GOT3 (cell line): ENCODE data around the gene ZNF230.

ENCODE experiments used
- DNase-seq: peaks from one replicate; lab custom pipeline; 2025; ENCODE audit warnings: mixed read lengths; lab: John Stamatoyannopoulos, UW

The ZNF230 gene

GRCh38 chr19:44002566-44003460 lies at the start of gene ZNF230:
Gene ZNF230 (plus strand): TSS chr19:44002957. CDS start chr19:44007079, 4,122 bp downstream.
- peak; percentile 49 for DNase-seq

- DNase-seq = no peak
Observed at GRCh38 chr19:43956827-43957226, 45.9 kb upstream of the ZNF230 start.

- no peak for DNase-seq
Observed at GRCh38 chr19:43957891-43958290, 44.9 kb upstream of the ZNF230 start.

- no peak for DNase-seq
Observed at GRCh38 chr19:43960411-43960810, 42.3 kb upstream of the ZNF230 start.

GRCh38 chr19:43966079-43966694 lies 36.6 kb upstream of the ZNF230 start:
- DNase-seq = no peak

- no peak for DNase-seq
Observed at GRCh38 chr19:43976732-43977131, 26.0 kb upstream of the ZNF230 start.

GRCh38 chr19:43983544-43983911 lies 19.2 kb upstream of the ZNF230 start:
- DNase-seq = no peak

- peak; percentile 25 for DNase-seq
Observed at GRCh38 chr19:43983912-43984686, 18.7 kb upstream of the ZNF230 start, which contains the start of gene ZNF155. Gene ZNF155 (plus strand): TSS chr19:43984188. CDS start chr19:43988544, 4,356 bp downstream.

- no peak for DNase-seq
Observed at GRCh38 chr19:43984687-43985000, 18.1 kb upstream of the ZNF230 start.

GRCh38 chr19:43997631-43998290 lies 5.0 kb upstream of the ZNF230 start:
- no peak for DNase-seq

GRCh38 chr19:44002212-44002565 lies 568 bp upstream of the ZNF230 start:
- no peak for DNase-seq

- DNase-seq = no peak
Observed at GRCh38 chr19:44003461-44004009, 778 bp downstream of the ZNF230 start.

GRCh38 chr19:44005973-44006372 lies 3.2 kb downstream of the ZNF230 start:
- no peak for DNase-seq

- DNase-seq = no peak
Observed at GRCh38 chr19:44007473-44007872, 4.7 kb downstream of the ZNF230 start.

GRCh38 chr19:44010468-44010867 lies 7.7 kb downstream of the ZNF230 start:
- no peak for DNase-seq

GRCh38 chr19:44019498-44019897 lies 16.7 kb downstream of the ZNF230 start:
- no peak for DNase-seq

- no peak for DNase-seq
Observed at GRCh38 chr19:44021221-44021620, 18.5 kb downstream of the ZNF230 start.

- no peak for DNase-seq
Observed at GRCh38 chr19:44024900-44025216, 22.1 kb downstream of the ZNF230 start.

GRCh38 chr19:44025217-44025936 lies 22.6 kb downstream of the ZNF230 start, which contains the start of gene ZNF222:
Gene ZNF222 (plus strand): TSS chr19:44025379. CDS start chr19:44025437, 58 bp downstream.
- no peak for DNase-seq

- no peak for DNase-seq
Observed at GRCh38 chr19:44026622-44027021, 23.9 kb downstream of the ZNF230 start.

- DNase-seq = no peak
Observed at GRCh38 chr19:44032001-44032610, 29.3 kb downstream of the ZNF230 start.
